Smooth muscle cell (in vitro differentiated cells): ENCODE results near the gene YAP1. TPM values are rescaled to one million over a fixed set of nuclear protein-coding genes. Genes with fewer than 3 reads are reported as not detected.
A peak's percentile ranks its signal among the peaks of the same experiment; 100 is the strongest.

Experiments used
- DNase-seq: peaks from one replicate; lab custom pipeline; 2025; ENCODE audit not compliant: unreplicated experiment; lab: John Stamatoyannopoulos, UW
- H2AFZ ChIP-seq: fragments of 200-600 bp; sonication (generic); 2 replicates; pipeline ENCODE4 v1.6.0; 2016; ENCODE audit warnings: antibody characterized with exemption, low read depth, mild to moderate bottlenecking
- H3F3A ChIP-seq: fragments of 200-600 bp; sonication (generic); 2 replicates; pipeline ENCODE4 v1.6.0; 2017; ENCODE audit warnings: antibody characterized with exemption, low read depth
- H3K27ac ChIP-seq: fragments of 200-600 bp; sonication (generic); 2 replicates; pipeline ENCODE4 v1.5.1; 2016; ENCODE audit warnings: low read depth, mild to moderate bottlenecking
- H3K27me3 ChIP-seq: fragments of 200-600 bp; sonication (generic); 2 replicates; pipeline ENCODE4 v1.6.1; 2016; ENCODE audit warnings: low read depth, mild to moderate bottlenecking
- H3K36me3 ChIP-seq: fragments of 200-600 bp; sonication (generic); 2 replicates; pipeline ENCODE4 v1.5.1; 2016; ENCODE audit warnings: low read depth
- H3K4me1 ChIP-seq: fragments of 200-600 bp; sonication (generic); 2 replicates; pipeline ENCODE4 v1.5.1; 2016; ENCODE audit warnings: low read depth
- H3K4me2 ChIP-seq: fragments of 200-600 bp; sonication (generic); 2 replicates; pipeline ENCODE4 v1.6.0; 2016; ENCODE audit warnings: mild to moderate bottlenecking
- H3K4me3 ChIP-seq: fragments of 200-600 bp; sonication (generic); 2 replicates; pipeline ENCODE4 v1.5.1; 2016; ENCODE audit warnings: mild to moderate bottlenecking
- H3K79me2 ChIP-seq: fragments of 200-600 bp; sonication (generic); 2 replicates; pipeline ENCODE4 v1.6.0; 2016; ENCODE audit warnings: low read depth, mild to moderate bottlenecking
- H3K9ac ChIP-seq: fragments of 200-600 bp; sonication (generic); 2 replicates; pipeline ENCODE4 v1.6.0; 2016; ENCODE audit warnings: low read depth
- H3K9me3 ChIP-seq: fragments of 200-600 bp; sonication (generic); replicated peaks from 2 replicates; pipeline ENCODE4 v1.5.1; 2016; ENCODE audit warnings: low read depth
- H4K20me1 ChIP-seq: fragments of 200-600 bp; sonication (generic); 2 replicates; pipeline ENCODE4 v1.6.0; 2016; ENCODE audit warnings: low read depth
- WGBS: methylation state at CpG from one replicate; pipeline ENCODE4 v1.1.7; 2016; ENCODE audit warnings: low lambda C conversion rate; 5-methylcytosine and 5-hydroxymethylcytosine counted together
- polyA plus RNA-seq: library from polyadenylated mRNA; unstranded; fragments of >200 nt; fragmentation: Nextera tagmentation; extraction: Ambion mirVana; gene quantifications from 2 replicates; pipeline ENCODE4 v1.2.1, GENCODE V29; 2016
- total RNA-seq: library from RNA; depleted of rRNA; stranded (reverse); fragments of >200 nt; gene quantifications from 2 replicates; pipeline ENCODE4 v1.2.3, GENCODE V29; 2014
- TF ChIP-seq, protein P1 (sequence below): fragments of 200-600 bp; sonication (generic); IDR thresholded peaks from 2 replicates; pipeline ENCODE4 v1.5.1; 2017; ENCODE audit warnings: borderline replicate concordance, mild to moderate bottlenecking, antibody characterized with exemption; ENCODE audit not compliant: insufficient read depth, poor library complexity, severe bottlenecking

The YAP1 gene
- total RNA-seq (136 and 174 TPM in 2 replicates), polyA plus RNA-seq (25.1 and 28.4 TPM in 2 replicates)

- 1% methylated on average over 85 of the region's 104 CpGs for WGBS
- no peaks in the 10 kb centered on the region for H3K9me3 ChIP-seq
- H3K27ac ChIP-seq, result peak within 1 kb of the TSS; percentile 99
- DNase-seq, result peak; percentile 66
- H3K4me2 ChIP-seq, result peak within 1 kb of the TSS; percentile 98
- peaks cover 41% of the 10 kb centered on the region for H3K79me2 ChIP-seq
- peaks cover 19% of the 10 kb centered on the region for H3F3A ChIP-seq
- no peaks in the 10 kb centered on the region for H3K36me3 ChIP-seq
- no peaks in the 10 kb centered on the region for H3K27me3 ChIP-seq
- H3K9ac ChIP-seq, result peak within 1 kb of the TSS; percentile 99
- H4K20me1 ChIP-seq, result peaks cover 14% of the 10 kb centered on the region
- TF ChIP-seq, protein P1, sequence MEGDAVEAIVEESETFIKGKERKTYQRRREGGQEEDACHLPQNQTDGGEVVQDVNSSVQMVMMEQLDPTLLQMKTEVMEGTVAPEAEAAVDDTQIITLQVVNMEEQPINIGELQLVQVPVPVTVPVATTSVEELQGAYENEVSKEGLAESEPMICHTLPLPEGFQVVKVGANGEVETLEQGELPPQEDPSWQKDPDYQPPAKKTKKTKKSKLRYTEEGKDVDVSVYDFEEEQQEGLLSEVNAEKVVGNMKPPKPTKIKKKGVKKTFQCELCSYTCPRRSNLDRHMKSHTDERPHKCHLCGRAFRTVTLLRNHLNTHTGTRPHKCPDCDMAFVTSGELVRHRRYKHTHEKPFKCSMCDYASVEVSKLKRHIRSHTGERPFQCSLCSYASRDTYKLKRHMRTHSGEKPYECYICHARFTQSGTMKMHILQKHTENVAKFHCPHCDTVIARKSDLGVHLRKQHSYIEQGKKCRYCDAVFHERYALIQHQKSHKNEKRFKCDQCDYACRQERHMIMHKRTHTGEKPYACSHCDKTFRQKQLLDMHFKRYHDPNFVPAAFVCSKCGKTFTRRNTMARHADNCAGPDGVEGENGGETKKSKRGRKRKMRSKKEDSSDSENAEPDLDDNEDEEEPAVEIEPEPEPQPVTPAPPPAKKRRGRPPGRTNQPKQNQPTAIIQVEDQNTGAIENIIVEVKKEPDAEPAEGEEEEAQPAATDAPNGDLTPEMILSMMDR, result no peak
- peak within 1 kb of the TSS; percentile 72 for H2AFZ ChIP-seq
- H3K4me3 ChIP-seq, result peak within 1 kb of the TSS; percentile 80
- peaks cover 35% of the 10 kb centered on the region for H3K4me1 ChIP-seq
Measured at GRCh38 chr11:102109896-102110760, at the start of gene YAP1. YAP1 (plus strand) TSS chr11:102110447; CDS start chr11:102110849, 402 bp downstream.

DNA sequence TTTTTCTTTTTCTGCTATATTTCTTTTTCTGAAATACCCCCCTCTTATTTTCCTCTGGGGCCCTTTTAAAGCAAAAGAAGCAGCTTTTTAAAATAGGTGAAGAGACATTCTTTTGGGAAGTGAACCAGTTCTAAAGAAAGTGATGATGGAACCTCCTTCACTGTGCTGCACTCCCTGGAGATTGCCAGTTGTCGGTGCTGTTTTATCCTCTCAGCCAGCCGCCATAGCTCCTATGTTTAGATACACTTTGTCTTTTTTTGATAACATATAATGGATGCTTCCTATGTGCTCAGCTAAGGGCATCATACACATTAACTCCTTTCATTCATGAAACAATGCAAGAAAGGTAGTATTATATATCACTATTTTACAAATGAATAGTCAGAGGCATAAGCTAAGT is 49.0 kb upstream of the YAP1 start:
- Histone ChIP-seq H2AFZ (no peak overlapping the region), H3F3A (no peaks in the 10 kb centered on the region), H3K36me3 (no peaks in the 10 kb centered on the region), H3K9me3 (no peaks in the 10 kb centered on the region), H3K4me1 (no peaks in the 10 kb centered on the region), H4K20me1 (no peaks in the 10 kb centered on the region), H3K79me2 (no peaks in the 10 kb centered on the region), H3K4me2 (no peak overlapping the region), H3K9ac (no peak overlapping the region), H3K4me3 (no peak overlapping the region), H3K27me3 (no peaks in the 10 kb centered on the region), H3K27ac (no peak overlapping the region)
- TF ChIP-seq, protein P1, result peak; percentile 15
- no peak for DNase-seq
- 48% methylated on average over 2 of the region's 2 CpGs for WGBS

- H3K79me2 ChIP-seq, result no peaks in the 10 kb centered on the region
- no peak overlapping the region for H2AFZ ChIP-seq
- WGBS, result 100% methylated on average over 2 of the region's 2 CpGs
- H3K27ac ChIP-seq, result no peak overlapping the region
- no peaks in the 10 kb centered on the region for H3K27me3 ChIP-seq
- H4K20me1 ChIP-seq, result no peaks in the 10 kb centered on the region
- TF ChIP-seq, protein P1, result no peak
- H3K36me3 ChIP-seq, result no peaks in the 10 kb centered on the region
- H3K9me3 ChIP-seq, result no peaks in the 10 kb centered on the region
- H3F3A ChIP-seq, result no peaks in the 10 kb centered on the region
- no peak for DNase-seq
- no peak overlapping the region for H3K4me3 ChIP-seq
- H3K4me2 ChIP-seq, result no peak overlapping the region
- H3K4me1 ChIP-seq, result no peaks in the 10 kb centered on the region
- no peak overlapping the region for H3K9ac ChIP-seq
Measured at GRCh38 chr11:102062106-102062505, 48.1 kb upstream of the YAP1 start.
